Measurements from ENCODE around the gene SEC23A.

Gene SEC23A

GRCh38 chr14:38991299-38991698 is 111.7 kb downstream of the SEC23A start:
- no peaks in the 10 kb centered on the region for H3F3A ChIP-seq (ENCODE audit: low read depth)
- H3K9me3 ChIP-seq (ENCODE audit: insufficient read depth, low read depth, low read length): no peaks in the 10 kb centered on the region
- no peaks in the 10 kb centered on the region for H3K79me2 ChIP-seq (ENCODE audit: insufficient read depth, low read length)
- H2AFZ ChIP-seq (ENCODE audit: low read length): no peak overlapping the region
- H3K4me3 ChIP-seq (ENCODE audit: low read length, poor library complexity, severe bottlenecking): no peak overlapping the region
- H3K27me3 ChIP-seq (ENCODE audit: insufficient read depth, low read length, poor library complexity, severe bottlenecking): no peaks in the 10 kb centered on the region
- H3K36me3 ChIP-seq (ENCODE audit: insufficient read depth, low read length): no peaks in the 10 kb centered on the region
- no peaks in the 10 kb centered on the region for H3K4me1 ChIP-seq (ENCODE audit: insufficient read depth, low read length, poor library complexity, severe bottlenecking)
- H3K4me2 ChIP-seq (ENCODE audit: low read depth, low read length, poor library complexity, severe bottlenecking): no peak overlapping the region
- no peaks in the 10 kb centered on the region for H3K9me2 ChIP-seq (replicated peaks; ENCODE audit: low read depth, low read length)
- no peak for TF ChIP-seq EZH2phosphoT487 (IDR thresholded peaks at IDR 0.05; ENCODE audit: borderline replicate concordance)
- no peak for TF ChIP-seq CTCF (conservative IDR thresholded peaks at IDR 0.05; ENCODE audit: low read length)
- H4K20me1 ChIP-seq (ENCODE audit: insufficient read depth, low read length, poor library complexity, severe bottlenecking): no peaks in the 10 kb centered on the region
- no peak overlapping the region for H3K9ac ChIP-seq (ENCODE audit: low read depth, low read length, poor library complexity, severe bottlenecking)

GRCh38 chr14:38989922-38990546 is 113.0 kb downstream of the SEC23A start:
- Histone ChIP-seq H3K4me1 (ENCODE audit: insufficient read depth, low read length, poor library complexity, severe bottlenecking) (no peaks in the 10 kb centered on the region), H3K36me3 (ENCODE audit: insufficient read depth, low read length) (no peaks in the 10 kb centered on the region), H3K9ac (ENCODE audit: low read depth, low read length, poor library complexity, severe bottlenecking) (no peak overlapping the region), H3K27me3 (ENCODE audit: insufficient read depth, low read length, poor library complexity, severe bottlenecking) (no peaks in the 10 kb centered on the region), H3K9me2 (replicated peaks; ENCODE audit: low read depth, low read length) (no peaks in the 10 kb centered on the region), H3F3A (ENCODE audit: low read depth) (no peaks in the 10 kb centered on the region), H3K4me3 (ENCODE audit: low read length, poor library complexity, severe bottlenecking) (no peak overlapping the region), H2AFZ (ENCODE audit: low read length) (peak overlapping the region; percentile 41; the same call in 1 of the 2 replicates), H3K9me3 (ENCODE audit: insufficient read depth, low read depth, low read length) (no peaks in the 10 kb centered on the region), H4K20me1 (ENCODE audit: insufficient read depth, low read length, poor library complexity, severe bottlenecking) (no peaks in the 10 kb centered on the region), H3K79me2 (ENCODE audit: insufficient read depth, low read length) (no peaks in the 10 kb centered on the region), H3K4me2 (ENCODE audit: low read depth, low read length, poor library complexity, severe bottlenecking) (no peak overlapping the region)
- TF ChIP-seq CTCF (conservative IDR thresholded peaks at IDR 0.05; ENCODE audit: low read length) (no peak), EZH2phosphoT487 (IDR thresholded peaks at IDR 0.05; ENCODE audit: borderline replicate concordance) (no peak)

DNA sequence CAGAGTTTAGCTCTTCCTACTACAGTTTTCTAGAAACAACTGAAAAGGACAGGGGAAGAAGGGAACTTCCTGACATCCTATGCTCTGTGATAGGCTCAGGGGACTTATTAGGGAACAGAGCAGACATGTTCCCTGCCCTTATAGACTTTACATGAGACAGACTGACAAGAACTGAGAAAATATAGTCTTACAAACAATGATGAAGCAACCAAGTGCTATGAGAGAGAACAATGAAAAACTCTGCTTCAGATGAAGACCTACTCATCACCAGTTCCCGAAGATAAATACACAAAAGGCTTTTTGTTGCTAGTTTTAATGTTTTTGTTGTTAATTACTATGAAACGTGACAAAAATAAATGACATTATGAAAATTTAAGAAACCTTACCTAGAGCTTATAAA is 115.3 kb downstream of the SEC23A start:
- no peaks in the 10 kb centered on the region for H3K4me1 ChIP-seq (ENCODE audit: insufficient read depth, low read length, poor library complexity, severe bottlenecking)
- no peaks in the 10 kb centered on the region for H3K27me3 ChIP-seq (ENCODE audit: insufficient read depth, low read length, poor library complexity, severe bottlenecking)
- no peak for TF ChIP-seq CTCF (conservative IDR thresholded peaks at IDR 0.05; ENCODE audit: low read length)
- no peak for TF ChIP-seq EZH2phosphoT487 (IDR thresholded peaks at IDR 0.05; ENCODE audit: borderline replicate concordance)
- no peak overlapping the region for H3K4me3 ChIP-seq (ENCODE audit: low read length, poor library complexity, severe bottlenecking)
- no peak overlapping the region for H3K9ac ChIP-seq (ENCODE audit: low read depth, low read length, poor library complexity, severe bottlenecking)
- no peaks in the 10 kb centered on the region for H3K9me2 ChIP-seq (replicated peaks; ENCODE audit: low read depth, low read length)
- H3K9me3 ChIP-seq (ENCODE audit: insufficient read depth, low read depth, low read length): no peaks in the 10 kb centered on the region
- no peaks in the 10 kb centered on the region for H3F3A ChIP-seq (ENCODE audit: low read depth)
- H3K4me2 ChIP-seq (ENCODE audit: low read depth, low read length, poor library complexity, severe bottlenecking): no peak overlapping the region
- no peaks in the 10 kb centered on the region for H3K36me3 ChIP-seq (ENCODE audit: insufficient read depth, low read length)
- H2AFZ ChIP-seq (ENCODE audit: low read length): no peak overlapping the region
- no peaks in the 10 kb centered on the region for H3K79me2 ChIP-seq (ENCODE audit: insufficient read depth, low read length)
- no peaks in the 10 kb centered on the region for H4K20me1 ChIP-seq (ENCODE audit: insufficient read depth, low read length, poor library complexity, severe bottlenecking)
